Measurements from ENCODE around the gene ZNF544.
"Not testable (repeated sequence)": the region's sequence is repeated elsewhere in the genome, so short reads cannot be mapped to it uniquely, and the experiment has no call there.

Gene ZNF544

DNA sequence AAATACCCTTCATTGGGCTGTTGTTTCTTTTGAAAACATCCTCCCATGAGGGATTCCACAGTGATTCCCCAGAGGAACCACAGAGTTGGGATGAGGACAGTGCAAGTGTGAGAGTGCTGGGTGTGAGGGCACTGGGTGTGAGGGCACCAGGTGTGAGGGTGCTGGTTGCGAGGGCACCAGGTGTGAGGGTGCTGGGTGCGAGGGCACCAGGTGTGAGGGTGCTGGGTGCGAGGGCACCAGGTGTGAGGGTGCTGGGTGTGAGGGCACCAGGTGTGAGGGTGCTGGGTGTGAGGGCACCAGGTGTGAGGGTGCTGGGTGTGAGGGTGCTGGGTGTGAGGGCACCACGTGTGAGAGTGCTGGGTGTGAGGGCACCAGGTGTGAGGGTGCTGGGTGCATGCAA, 29.5 kb downstream of the ZNF544 start:
- DNase-seq, result not testable (repeated sequence)

DNA sequence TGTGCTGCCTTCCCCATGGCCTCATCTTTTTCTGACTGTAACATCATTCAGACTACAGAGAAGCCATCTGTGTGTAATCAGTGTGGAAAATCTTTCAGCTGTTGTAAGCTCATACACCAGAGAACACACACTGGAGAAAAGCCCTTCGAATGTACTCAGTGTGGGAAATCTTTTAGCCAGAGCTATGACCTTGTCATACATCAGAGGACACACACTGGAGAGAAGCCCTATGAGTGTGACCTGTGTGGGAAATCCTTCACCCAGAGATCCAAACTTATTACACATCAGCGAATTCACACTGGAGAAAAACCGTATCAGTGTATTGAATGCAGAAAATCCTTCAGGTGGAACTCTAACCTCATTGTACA, 32.9 kb downstream of the ZNF544 start:
- DNase-seq, result no peak

DNA sequence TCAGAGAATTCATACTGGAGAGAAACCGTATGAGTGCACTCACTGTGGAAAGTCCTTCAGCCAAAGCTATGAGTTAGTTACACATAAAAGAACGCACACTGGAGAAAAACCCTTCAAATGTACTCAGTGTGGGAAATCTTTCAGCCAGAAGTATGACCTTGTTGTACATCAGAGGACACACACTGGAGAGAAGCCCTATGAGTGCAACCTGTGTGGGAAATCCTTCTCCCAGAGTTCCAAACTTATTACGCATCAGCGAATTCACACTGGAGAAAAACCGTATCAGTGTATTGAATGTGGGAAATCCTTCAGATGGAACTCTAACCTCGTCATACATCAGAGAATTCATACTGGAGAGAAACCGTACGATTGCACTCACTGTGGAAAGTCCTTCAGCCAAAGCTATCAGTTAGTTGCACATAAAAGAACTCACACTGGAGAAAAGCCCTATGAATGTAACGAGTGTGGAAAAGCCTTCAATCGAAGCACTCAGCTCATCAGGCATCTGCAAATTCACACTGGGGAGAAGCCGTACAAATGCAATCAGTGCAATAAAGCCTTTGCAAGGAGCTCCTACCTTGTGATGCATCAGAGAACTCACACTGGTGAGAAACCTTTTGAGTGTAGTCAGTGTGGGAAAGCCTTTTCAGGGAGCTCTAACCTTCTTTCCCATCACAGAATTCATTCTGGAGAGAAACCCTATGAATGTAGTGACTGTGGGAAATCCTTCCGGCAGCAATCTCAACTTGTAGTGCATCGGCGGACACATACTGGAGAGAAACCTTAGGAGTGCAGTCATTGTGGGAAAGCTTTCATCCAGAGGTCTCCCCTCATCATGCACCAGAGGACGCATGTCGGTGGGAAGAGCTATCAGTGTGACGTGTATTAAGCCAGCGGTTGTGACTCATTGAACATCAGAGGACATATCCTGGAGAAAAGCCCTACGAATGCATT, 33.5 kb downstream of the ZNF544 start:
- no peak for DNase-seq

DNA sequence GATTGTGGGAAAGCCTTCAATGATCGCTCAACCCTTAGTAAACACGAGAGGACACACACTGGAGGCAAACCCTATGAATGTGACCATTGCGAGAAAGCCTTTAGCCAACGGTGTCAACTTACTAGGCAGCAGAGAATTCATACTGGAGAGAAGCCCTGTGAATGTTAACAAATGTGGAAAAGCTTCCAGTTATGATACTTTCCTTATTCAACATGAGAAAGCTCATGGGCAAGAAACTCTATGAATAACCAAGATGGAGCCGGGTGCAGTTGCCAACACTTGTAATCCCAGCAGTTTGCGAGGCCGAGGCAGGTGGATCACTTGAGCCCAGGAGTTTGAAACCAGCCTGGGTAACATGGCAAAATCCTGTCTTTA, 34.2 kb downstream of the ZNF544 start:
- DNase-seq, result no peak

DNA sequence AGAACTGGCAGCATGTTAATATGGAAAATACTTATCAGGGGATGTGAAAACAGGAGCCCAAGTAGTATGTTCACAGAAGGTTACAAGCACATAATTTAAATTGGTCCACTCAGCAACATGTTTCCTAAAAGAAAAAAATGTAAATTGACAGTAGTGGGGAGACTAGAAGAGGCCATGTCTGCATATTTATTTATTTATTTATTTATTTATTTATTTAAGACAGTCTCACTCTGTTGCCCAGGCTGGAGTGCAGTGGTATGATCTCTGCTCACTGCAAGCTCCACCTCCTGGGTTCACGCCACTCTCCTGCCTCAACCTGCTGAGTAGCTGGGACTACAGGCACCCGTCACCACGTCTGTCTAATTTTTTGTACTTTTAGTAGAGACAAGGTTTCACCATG, 36.4 kb downstream of the ZNF544 start:
- no peak for DNase-seq

- no peak for DNase-seq
Measured at GRCh38 chr19:58268344-58268743, 39.6 kb downstream of the ZNF544 start.

- DNase-seq, result no peak
Measured at GRCh38 chr19:58274771-58275201, 46.1 kb downstream of the ZNF544 start.

DNA sequence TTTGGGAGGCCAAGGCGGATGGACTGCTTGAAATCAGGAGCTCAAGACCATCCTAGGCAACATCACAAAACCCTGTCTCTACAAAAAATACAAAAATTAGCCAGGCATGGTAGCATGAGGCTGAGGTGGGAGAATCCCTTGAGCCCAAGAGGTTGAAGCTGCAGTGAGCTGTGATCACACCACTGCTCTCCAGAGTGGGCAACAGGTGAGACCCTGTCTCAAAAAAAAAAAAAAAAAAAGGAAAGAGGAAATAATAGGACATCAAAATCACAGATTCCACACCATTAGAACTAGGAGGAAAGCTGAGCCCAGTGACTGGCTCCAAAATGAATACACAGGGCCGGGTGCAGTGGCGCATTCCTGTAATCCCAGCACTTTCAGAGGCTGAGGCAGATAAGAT, 46.9 kb downstream of the ZNF544 start:
- no peak for DNase-seq

DNA sequence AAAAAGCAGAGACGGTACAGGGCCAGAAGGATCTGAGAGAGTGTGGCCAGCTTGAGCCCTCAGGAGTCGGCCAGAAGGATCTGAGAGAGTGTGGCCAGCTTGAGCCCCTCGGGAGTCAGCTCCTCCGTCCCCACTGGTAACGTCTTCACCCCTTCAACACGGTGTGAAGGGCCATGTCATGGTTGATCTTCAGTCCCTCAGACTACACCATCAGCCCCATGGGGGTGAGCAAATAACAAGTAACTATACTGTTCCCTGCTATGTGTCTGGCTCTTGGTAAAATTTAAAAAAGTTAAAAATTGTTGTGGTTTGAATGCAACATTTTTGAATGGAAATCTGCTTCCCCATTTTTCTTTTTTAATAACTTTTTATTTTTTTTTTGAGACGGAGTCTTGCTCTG, 48.5 kb downstream of the ZNF544 start:
- no peak for DNase-seq

DNA sequence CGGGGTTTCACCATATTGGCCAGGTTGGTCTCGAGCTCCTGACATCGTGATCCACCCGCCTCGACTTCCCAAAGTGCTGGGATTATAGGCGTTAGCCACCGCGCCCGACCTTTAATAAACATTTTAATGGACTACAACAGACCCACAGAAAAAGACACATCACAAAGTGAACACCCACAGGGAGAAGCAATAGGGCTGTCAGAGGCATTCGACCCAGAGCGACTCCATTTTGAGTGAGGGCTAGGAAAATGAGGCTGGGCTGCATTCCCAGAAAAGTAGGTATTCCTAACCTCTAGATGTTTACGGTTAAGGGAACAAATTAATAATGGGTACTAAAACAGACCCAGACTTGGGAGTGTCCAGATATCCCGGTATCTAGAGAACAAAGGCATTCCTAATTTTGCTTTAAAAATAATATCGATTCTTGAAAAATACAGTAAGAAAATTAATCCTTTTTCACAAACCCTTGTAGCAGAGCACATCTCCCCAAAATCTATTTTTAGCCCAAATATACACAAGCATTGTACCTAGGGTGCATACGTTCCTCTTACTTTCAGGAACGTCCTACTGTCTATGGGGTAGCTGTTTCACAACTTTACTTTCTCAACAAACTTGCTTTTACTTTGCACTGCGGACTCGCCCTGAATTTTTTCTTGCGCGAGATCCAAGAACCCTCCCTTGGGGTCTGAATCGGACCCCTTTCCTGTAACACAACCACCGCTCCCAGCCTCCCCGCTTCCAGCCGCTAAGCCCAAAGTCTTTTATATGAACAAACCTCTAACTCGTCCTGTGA, 49.2 kb downstream of the ZNF544 start:
- DNase-seq, result no peak

GRCh38 chr19:58278541-58279041, 49.9 kb downstream of the ZNF544 start, which contains the start of gene ZNF8:
Gene ZNF8, plus strand, starts transcription at chr19:58278955. Its CDS starts 127 bp downstream, at chr19:58279082.
- DNase-seq, result peak; percentile 96 to 99

- DNase-seq, result peak; percentile 35 to 51
Measured at GRCh38 chr19:58279042-58279924, 50.6 kb downstream of the ZNF544 start.

- no peak for DNase-seq
Measured at GRCh38 chr19:58279925-58280316, 51.2 kb downstream of the ZNF544 start.

DNA sequence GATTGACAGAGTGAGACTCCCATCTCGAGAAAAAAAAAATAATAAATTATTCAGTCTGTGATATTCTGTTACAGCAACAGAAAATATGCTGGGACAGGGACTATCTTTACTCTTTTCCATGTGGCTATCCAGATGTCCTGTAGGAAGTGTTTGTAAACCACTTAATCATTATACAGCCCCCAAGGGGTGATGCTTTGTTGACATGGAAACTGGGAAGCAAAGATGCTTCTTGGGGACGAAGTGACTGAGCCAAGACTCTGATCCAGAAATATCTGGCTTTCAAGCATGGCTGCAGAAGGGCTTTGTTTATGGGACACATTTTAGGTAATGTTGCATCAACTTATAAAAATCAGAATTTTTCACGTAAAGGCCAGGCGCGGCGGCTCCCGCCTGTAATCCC, 55.5 kb downstream of the ZNF544 start:
- DNase-seq, result no peak

GRCh38 chr19:58291943-58292342, 63.2 kb downstream of the ZNF544 start:
- DNase-seq, result no peak

DNA sequence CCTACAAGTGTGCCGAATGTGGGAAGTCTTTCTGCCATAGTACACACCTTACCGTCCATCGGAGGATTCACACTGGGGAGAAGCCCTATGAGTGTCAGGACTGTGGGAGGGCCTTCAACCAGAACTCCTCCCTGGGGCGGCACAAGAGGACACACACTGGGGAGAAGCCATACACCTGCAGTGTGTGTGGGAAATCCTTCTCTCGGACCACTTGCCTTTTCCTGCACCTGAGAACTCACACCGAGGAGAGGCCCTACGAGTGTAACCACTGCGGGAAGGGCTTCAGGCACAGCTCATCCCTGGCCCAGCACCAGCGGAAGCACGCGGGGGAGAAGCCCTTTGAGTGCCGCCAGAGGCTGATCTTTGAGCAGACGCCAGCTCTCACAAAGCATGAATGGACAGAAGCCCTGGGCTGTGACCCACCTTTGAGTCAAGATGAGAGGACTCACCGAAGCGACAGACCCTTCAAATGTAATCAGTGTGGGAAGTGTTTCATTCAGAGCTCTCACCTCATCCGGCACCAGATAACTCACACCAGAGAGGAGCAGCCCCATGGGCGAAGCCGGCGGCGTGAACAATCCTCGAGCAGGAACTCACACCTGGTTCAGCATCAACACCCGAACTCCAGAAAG, 66.1 kb downstream of the ZNF544 start:
- DNase-seq, result no peak

DNA sequence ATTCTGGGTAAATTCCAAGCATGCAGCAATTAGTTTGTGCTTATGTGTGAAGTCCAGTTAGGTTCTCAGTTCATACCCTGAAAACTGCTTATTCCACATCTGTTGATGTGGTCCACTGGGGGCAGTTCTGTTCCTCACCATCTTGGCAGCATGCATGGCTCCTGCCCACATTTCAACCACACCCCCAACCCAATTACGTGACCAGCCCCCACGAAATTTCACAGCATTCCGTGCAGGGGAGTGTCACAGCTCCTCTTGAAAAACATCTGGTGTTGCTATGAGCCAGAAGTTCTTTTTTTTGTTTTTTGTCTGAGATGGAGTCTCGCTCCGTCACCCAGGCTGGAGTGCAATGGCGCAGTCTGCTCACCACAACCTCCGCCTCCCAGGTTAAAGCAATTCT, 67.4 kb downstream of the ZNF544 start:
- DNase-seq, result no peak

- no peak for DNase-seq
Measured at GRCh38 chr19:58300620-58301019, 71.9 kb downstream of the ZNF544 start.

DNA sequence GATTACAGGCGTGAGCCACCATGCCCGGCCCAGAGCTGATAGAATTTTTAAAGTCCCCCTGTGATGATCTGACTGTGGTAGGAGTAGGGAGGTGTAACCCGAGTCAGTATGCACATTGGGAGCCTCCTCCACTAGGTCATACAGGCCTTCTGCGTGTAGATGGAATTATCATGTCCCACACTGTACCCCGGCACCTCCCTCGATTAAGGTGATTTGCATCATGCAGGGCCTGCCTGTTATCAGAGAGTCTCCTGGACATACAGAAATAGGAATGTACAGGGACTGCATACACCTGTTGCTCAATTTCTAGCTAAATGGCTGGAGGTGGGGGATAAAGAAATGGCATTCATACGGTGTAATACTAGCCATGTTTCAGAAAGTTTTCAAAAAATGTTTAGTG, 75.5 kb downstream of the ZNF544 start:
- no peak for DNase-seq

GRCh38 chr19:58304748-58305064, 76.0 kb downstream of the ZNF544 start:
- DNase-seq, result no peak

DNA sequence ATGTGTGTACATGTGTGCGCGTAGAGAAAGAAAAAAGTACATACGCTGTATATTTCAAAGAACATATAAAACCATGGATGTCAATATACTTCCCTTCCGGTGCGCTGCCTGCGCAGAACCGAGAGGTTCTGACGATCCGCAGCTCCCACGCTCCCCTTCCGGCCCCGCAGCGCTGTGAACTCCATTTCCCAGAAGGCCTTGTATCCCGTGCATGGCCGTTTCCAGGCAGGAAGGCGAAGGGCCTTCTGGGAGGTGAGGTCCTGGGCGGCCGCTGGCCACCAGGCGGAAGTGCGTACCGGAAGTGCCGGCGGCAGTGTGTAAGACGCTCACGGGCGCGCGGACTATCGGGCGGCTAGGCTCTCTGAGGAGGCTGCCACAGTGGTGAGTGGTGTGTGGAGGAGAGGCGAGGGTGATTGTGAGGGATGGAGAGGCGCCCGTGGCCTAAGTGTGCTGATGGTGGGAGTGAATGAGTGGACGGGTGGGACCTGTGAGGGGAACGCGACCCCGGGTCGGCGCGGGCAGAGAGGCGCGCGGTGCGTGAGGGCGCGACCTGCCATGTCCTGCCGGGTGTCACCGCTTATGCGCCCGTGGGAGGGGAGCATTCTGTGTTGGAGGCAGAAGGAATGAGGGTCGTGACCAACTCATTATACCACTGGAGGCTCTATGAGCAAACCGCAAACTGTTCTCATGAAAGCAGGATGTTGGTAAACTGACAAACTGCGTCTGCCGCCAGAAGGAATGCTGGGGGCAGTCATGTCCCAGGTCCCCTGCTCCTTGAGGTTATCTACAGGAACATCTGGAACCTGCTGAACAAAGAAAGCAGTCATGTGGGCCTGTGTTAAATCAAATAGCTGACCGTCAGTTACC, 76.6 kb downstream of the ZNF544 start, which contains the start of gene ERVK3-1:
ERVK3-1 (plus strand) TSS at position 313 of the 867 bp plus-strand sequence. CDS start 6,792 bp downstream, outside the sequence.
- DNase-seq, result peak; percentile 96 to 98

Data from inflammatory macrophage treated with lipopolysaccharide for 1 hour (primary cell).